ENCODE results near the gene KIAA1328. TPM values are rescaled to one million over a fixed set of nuclear protein-coding genes. Genes with fewer than 3 reads are reported as not detected.

The KIAA1328 gene
- total RNA-seq, 4 donors from 2014 or later, result 12.3 to 16.6 (median 13.1) TPM

GRCh38 chr18:37085362-37085761 lies 256.4 kb downstream of the KIAA1328 start:
- intact Hi-C loops (cut with DNase I), result no loop called here
- no peaks in the 10 kb centered on the region for H3K27me3 ChIP-seq
- no peak overlapping the region for H3K4me3 ChIP-seq
- no peaks in the 10 kb centered on the region for H3K36me3 ChIP-seq
- no peak for DNase-seq (ENCODE audit: extremely low spot score)
- H3K9me3 ChIP-seq, result no peaks in the 10 kb centered on the region
- H3K4me1 ChIP-seq, result no peaks in the 10 kb centered on the region
- H3K27ac ChIP-seq (replicated peaks in 1 of 4), result no peak overlapping the region
- TF ChIP-seq POLR2A (IDR thresholded peaks at IDR 0.05; ENCODE audit: low read depth), result no peak
- TF ChIP-seq EP300 (IDR thresholded peaks at IDR 0.05), result no peak
- TF ChIP-seq CTCF (IDR thresholded peaks at IDR 0.05), result no peak
- no peak for TF ChIP-seq POLR2AphosphoS5 (IDR thresholded peaks at IDR 0.05)
- 91% methylated on average over 2 of the region's 2 CpGs for WGBS

- H3K27me3 ChIP-seq, result no peaks in the 10 kb centered on the region
- no peak for DNase-seq (ENCODE audit: extremely low spot score)
- no peak for TF ChIP-seq POLR2A (IDR thresholded peaks at IDR 0.05; ENCODE audit: low read depth)
- H3K27ac ChIP-seq (replicated peaks in 1 of 4), result no peak overlapping the region
- peaks cover 0 to 8% (median 3%) of the 10 kb centered on the region in 4 donors for H3K9me3 ChIP-seq
- no peaks in the 10 kb centered on the region for H3K36me3 ChIP-seq
- no peaks in the 10 kb centered on the region for H3K4me1 ChIP-seq
- 68% methylated on average over 5 of the region's 5 CpGs for WGBS
- intact Hi-C loops (cut with DNase I), result no loop called here
- no peak overlapping the region for H3K4me3 ChIP-seq
Observed at GRCh38 chr18:37107748-37108522, 279.0 kb downstream of the KIAA1328 start.

GRCh38 chr18:37122877-37123276 lies 293.9 kb downstream of the KIAA1328 start:
- Histone ChIP-seq H3K36me3 (no peaks in the 10 kb centered on the region), H3K27ac (replicated peaks in 1 of 4) (no peak overlapping the region), H3K4me3 (no peak overlapping the region), H3K27me3 (no peaks in the 10 kb centered on the region), H3K4me1 (no peaks in the 10 kb centered on the region), H3K9me3 (peaks cover 0 to 7% (median 5%) of the 10 kb centered on the region in 4 donors)
- no peak for DNase-seq (ENCODE audit: extremely low spot score)
- TF ChIP-seq POLR2AphosphoS5 (IDR thresholded peaks at IDR 0.05), result no peak
- intact Hi-C loops (cut with DNase I), result no loop called here

GRCh38 chr18:37124516-37124915 lies 295.6 kb downstream of the KIAA1328 start:
- Histone ChIP-seq H3K27me3 (no peaks in the 10 kb centered on the region), H3K9me3 (peaks cover 0 to 3% (median 1%) of the 10 kb centered on the region in 4 donors), H3K36me3 (no peaks in the 10 kb centered on the region), H3K4me1 (no peaks in the 10 kb centered on the region), H3K27ac (replicated peaks in 1 of 4) (no peak overlapping the region), H3K4me3 (no peak overlapping the region)
- WGBS, result 76% methylated on average over 2 of the region's 2 CpGs
- DNase-seq (ENCODE audit: extremely low spot score), result no peak
- TF ChIP-seq EP300 (IDR thresholded peaks at IDR 0.05), result no peak
- TF ChIP-seq CTCF (IDR thresholded peaks at IDR 0.05), result no peak
- no peak for TF ChIP-seq POLR2A (IDR thresholded peaks at IDR 0.05; ENCODE audit: low read depth)
- TF ChIP-seq POLR2AphosphoS5 (IDR thresholded peaks at IDR 0.05), result no peak
- intact Hi-C loops (cut with DNase I), result no loop called here

- DNase-seq (ENCODE audit: extremely low spot score), result no peak
- H3K27ac ChIP-seq (replicated peaks in 1 of 4), result no peak overlapping the region
- H3K9me3 ChIP-seq, result peaks cover 0 to 13% (median 5%) of the 10 kb centered on the region in 4 donors
- no peak overlapping the region for H3K4me3 ChIP-seq
- no peaks in the 10 kb centered on the region for H3K4me1 ChIP-seq
- no peaks in the 10 kb centered on the region for H3K36me3 ChIP-seq
- WGBS, result 89% methylated on average over 4 of the region's 4 CpGs
- TF ChIP-seq CTCF (IDR thresholded peaks at IDR 0.05) (no peak), EP300 (IDR thresholded peaks at IDR 0.05) (no peak), POLR2AphosphoS5 (IDR thresholded peaks at IDR 0.05) (no peak), POLR2A (IDR thresholded peaks at IDR 0.05; ENCODE audit: low read depth) (no peak)
- no peaks in the 10 kb centered on the region for H3K27me3 ChIP-seq
- intact Hi-C loops (cut with DNase I), result no loop called here
Observed at GRCh38 chr18:37135177-37135576, 306.2 kb downstream of the KIAA1328 start.

- no peak for DNase-seq (ENCODE audit: extremely low spot score)
- 96% methylated on average over 3 of the region's 3 CpGs for WGBS
- TF ChIP-seq EP300 (IDR thresholded peaks at IDR 0.05) (no peak), POLR2AphosphoS5 (IDR thresholded peaks at IDR 0.05) (no peak), POLR2A (IDR thresholded peaks at IDR 0.05; ENCODE audit: low read depth) (no peak), CTCF (IDR thresholded peaks at IDR 0.05) (no peak)
- Histone ChIP-seq H3K36me3 (no peaks in the 10 kb centered on the region), H3K4me3 (no peak overlapping the region), H3K27me3 (no peaks in the 10 kb centered on the region), H3K9me3 (peaks cover 0 to 13% (median 2%) of the 10 kb centered on the region in 4 donors), H3K4me1 (no peaks in the 10 kb centered on the region), H3K27ac (replicated peaks in 1 of 4) (no peak overlapping the region)
- intact Hi-C loops (cut with DNase I), result no loop called here
Observed at GRCh38 chr18:37138456-37138855, 309.5 kb downstream of the KIAA1328 start.
